ENCODE results near the gene ZNF587.
"Not testable (repeated sequence)": the region's sequence is repeated elsewhere in the genome, so short reads cannot be mapped to it uniquely, and the experiment has no call there.

DNA sequence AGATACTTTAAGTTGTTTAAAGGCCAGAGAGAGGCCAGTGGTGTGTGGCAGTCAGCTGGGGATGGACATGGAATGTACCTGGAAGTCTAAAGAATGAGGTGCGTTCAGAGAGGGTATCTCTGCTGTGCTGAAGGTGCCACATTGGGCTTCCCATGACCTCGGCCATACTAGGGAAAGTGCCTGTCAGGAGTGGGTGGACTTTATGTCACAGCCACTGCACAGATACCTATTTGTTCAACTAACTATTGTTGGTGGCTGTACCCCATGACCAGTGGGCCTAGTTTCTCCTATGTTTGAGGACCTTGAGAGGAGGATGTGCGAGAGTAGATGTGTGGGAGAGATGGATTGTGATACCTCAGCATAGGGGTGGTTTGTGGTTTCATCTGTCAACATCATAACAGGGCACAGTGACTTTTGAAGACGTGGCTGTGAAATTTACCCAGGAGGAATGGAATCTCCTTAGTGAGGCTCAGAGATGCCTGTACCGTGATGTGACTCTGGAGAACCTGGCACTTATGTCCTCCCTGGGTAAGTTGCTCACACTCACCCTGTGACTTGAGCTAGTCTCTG lies 11.0 kb upstream of the ZNF587 start:
- TF ChIP-seq POLR2A (IDR thresholded peaks at IDR 0.05; ENCODE audit: borderline replicate concordance, extremely low read depth, insufficient read depth, insufficient read length); EGR1 (IDR thresholded peaks at IDR 0.05; ENCODE audit: low read depth); CTCF (IDR thresholded peaks at IDR 0.05 in 2 of 3, conservative IDR thresholded peaks at IDR 0.05 in 1 of 3; ENCODE audit: borderline replicate concordance in 1 of 3, insufficient read depth in 1 of 3, low read depth in 2 of 3, low read length in 2 of 3); POLR2AphosphoS5 (IDR thresholded peaks at IDR 0.05; ENCODE audit: low read depth, low read length); SP1 (IDR thresholded peaks at IDR 0.05; ENCODE audit: low read depth); EZH2 (IDR thresholded peaks at IDR 0.05); MAX (IDR thresholded peaks at IDR 0.05); RAD21 (IDR thresholded peaks at IDR 0.05; ENCODE audit: low read depth); ATF3 (IDR thresholded peaks at IDR 0.05); YY1 (IDR thresholded peaks at IDR 0.05; ENCODE audit: extremely low read depth, insufficient replicate concordance, low read depth, low read length); EZH2phosphoT487 (IDR thresholded peaks at IDR 0.05; ENCODE audit: borderline replicate concordance): not testable (repeated sequence)
- TF ChIP-seq, protein P1, sequence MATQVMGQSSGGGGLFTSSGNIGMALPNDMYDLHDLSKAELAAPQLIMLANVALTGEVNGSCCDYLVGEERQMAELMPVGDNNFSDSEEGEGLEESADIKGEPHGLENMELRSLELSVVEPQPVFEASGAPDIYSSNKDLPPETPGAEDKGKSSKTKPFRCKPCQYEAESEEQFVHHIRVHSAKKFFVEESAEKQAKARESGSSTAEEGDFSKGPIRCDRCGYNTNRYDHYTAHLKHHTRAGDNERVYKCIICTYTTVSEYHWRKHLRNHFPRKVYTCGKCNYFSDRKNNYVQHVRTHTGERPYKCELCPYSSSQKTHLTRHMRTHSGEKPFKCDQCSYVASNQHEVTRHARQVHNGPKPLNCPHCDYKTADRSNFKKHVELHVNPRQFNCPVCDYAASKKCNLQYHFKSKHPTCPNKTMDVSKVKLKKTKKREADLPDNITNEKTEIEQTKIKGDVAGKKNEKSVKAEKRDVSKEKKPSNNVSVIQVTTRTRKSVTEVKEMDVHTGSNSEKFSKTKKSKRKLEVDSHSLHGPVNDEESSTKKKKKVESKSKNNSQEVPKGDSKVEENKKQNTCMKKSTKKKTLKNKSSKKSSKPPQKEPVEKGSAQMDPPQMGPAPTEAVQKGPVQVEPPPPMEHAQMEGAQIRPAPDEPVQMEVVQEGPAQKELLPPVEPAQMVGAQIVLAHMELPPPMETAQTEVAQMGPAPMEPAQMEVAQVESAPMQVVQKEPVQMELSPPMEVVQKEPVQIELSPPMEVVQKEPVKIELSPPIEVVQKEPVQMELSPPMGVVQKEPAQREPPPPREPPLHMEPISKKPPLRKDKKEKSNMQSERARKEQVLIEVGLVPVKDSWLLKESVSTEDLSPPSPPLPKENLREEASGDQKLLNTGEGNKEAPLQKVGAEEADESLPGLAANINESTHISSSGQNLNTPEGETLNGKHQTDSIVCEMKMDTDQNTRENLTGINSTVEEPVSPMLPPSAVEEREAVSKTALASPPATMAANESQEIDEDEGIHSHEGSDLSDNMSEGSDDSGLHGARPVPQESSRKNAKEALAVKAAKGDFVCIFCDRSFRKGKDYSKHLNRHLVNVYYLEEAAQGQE (IDR thresholded peaks at IDR 0.05; ENCODE audit: low read depth): not testable (repeated sequence)

All from HCT116 (cell line).